ENCODE results near the gene ICA1L.

The ICA1L gene

GRCh38 chr2:202782940-202783558 is 88.5 kb downstream of the ICA1L start:
- DNase-seq (ENCODE audit: low read depth in 2 of 2), result no peak

DNA sequence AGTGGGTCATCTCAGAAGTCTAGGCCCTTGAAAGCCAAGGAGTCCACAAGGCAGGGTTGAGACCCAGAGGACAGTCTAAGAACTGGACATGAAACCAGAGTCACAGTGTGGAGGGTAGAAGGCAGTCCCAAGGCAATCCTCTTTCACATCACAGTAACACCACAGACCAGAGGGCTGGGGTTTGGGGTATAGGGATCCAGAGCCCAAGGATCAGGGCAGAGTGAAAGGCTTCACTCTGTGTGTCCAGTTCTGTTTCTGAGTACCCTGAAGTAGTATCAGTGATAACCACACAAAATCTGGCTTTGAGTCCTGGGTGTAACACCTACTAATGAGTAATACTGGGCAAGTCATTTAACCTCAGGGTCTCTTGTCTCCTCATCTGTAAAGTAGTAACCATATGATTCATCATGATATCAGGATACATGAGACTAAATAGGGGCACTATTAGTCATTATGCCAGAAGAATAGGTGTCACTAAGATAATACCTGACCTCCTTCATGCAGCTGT is 91.0 kb downstream of the ICA1L start:
- no peak for DNase-seq (ENCODE audit: low read depth in 2 of 2)

DNA sequence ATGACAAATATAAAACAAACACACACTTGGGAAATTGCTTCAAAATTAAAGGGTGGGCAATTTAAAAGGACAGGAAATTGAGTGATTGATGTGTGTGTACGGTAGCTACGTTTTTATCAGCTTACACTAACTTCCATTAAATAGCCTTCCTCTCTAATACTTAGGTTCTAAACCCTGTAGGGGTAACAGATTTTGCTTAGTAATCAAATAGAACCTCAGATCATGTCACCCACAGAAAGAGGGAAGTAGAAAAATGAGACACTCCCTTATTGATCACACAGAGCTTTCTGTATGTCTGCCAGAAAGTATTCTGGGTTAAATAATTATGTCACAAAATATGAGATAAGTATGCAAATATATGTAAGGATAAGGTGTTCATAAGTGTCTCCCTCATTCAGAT is 93.3 kb downstream of the ICA1L start:
- DNase-seq (ENCODE audit: low read depth in 2 of 2), result no peak

- no peak for DNase-seq (ENCODE audit: low read depth in 2 of 2)
These were observed 97.5 kb downstream of the ICA1L start for GRCh38 chr2:202774104-202774503.

- no peak for DNase-seq (ENCODE audit: low read depth in 2 of 2)
These were observed 98.1 kb downstream of the ICA1L start for GRCh38 chr2:202773301-202773973.

DNA sequence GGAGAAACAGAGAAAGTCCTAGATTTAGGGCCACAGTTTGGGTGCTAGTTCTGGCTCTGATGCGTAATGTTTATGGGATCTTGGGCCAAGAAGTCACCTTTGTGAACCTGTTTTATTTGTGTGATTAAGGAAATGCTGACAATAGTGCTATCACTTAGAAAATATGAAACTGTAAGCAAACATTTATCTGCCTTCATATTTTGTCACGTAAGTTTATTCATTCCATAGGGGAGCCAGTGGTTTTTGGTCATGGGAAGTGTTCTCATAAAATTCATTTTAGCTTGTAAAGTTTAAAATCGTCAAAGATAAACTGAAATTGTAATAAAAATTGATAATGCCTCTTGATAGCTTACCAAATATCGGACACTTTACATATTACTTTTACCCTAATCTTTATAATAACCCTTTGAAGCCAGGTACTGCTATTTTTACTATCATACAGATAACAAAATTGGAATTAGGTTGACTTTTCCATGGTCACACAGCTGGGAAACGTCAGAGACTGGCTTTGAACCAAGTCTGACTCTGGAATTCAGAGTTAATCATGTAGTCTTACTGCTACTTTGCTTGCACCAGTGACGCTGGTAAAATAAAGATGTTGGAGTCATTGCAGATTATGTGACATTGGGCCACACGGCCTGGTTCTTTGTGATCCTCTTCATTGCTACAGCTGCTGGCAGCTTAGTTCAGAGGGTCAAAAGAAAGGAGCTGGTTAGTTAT is 99.7 kb downstream of the ICA1L start:
- no peak for DNase-seq (ENCODE audit: low read depth in 2 of 2)

DNA sequence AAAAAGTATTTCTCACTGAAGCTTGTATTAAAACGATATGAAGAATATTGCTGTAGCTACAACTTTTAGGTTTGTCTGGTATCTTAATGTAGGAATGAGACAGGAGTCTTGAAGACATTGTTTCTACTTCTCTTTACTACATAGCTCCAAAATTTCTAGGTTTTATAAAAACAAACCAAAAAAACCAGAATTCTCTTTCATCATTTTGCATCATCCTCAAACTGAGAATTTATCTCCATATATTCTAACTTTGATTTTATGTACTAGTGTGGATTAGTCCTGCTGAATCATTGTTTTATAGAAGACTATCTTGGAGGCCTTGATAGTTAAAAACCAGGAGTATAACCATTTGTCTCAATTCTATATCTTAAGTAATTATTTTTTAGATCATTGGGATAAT is 100.2 kb downstream of the ICA1L start:
- DNase-seq (ENCODE audit: low read depth in 2 of 2), result no peak

GRCh38 chr2:202769201-202769600 is 102.4 kb downstream of the ICA1L start:
- DNase-seq (ENCODE audit: low read depth in 2 of 2), result no peak

GRCh38 chr2:202768273-202768672 is 103.3 kb downstream of the ICA1L start:
- no peak for DNase-seq (ENCODE audit: low read depth in 2 of 2)

DNA sequence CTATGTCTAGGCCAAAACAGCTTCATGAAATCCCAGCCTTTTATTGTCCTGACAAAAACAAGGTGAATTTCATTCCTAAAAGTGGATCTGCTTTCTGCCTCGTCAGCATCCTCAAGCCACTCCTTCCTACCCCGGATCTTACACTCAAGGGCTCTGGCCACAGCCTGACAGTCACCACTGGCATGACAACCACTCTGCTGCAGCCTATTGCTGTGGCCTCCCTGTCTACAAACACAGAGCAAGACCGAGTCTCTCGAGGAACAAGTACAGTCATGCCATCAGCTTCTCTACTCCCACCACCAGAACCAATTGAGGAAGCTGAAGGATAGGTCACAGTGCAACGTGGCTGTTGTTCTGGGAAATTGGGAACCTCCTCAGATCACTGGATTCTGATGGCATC is 106.1 kb downstream of the ICA1L start:
- DNase-seq (ENCODE audit: low read depth in 2 of 2), result no peak

GRCh38 chr2:202764991-202765390 is 106.6 kb downstream of the ICA1L start:
- no peak for DNase-seq (ENCODE audit: low read depth in 2 of 2)

DNA sequence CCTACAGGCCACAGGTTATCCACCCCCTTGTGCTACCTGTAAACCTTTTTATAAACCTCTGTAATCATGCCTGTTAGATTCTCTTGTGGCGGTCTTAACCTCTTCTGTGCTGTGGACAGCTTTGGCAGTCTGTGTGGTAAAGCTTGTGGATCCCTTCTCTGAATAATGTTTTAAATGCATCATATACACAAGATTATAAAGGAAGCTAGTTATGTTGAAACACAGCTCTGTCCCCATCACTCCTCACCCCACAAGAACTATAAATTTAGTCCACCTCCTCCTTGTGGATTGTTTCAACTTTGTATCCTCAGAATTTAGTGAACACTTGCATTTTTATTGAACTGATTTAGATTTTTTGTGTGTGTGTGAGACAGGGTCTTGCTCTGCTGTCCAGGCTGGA is 107.7 kb downstream of the ICA1L start:
- no peak for DNase-seq (ENCODE audit: low read depth in 2 of 2)

- DNase-seq (ENCODE audit: low read depth in 2 of 2), result no peak
These were observed 109.0 kb downstream of the ICA1L start for GRCh38 chr2:202762556-202762955.

- no peak for DNase-seq (ENCODE audit: low read depth in 2 of 2)
These were observed 110.7 kb downstream of the ICA1L start for GRCh38 chr2:202760848-202761247.

- DNase-seq (ENCODE audit: low read depth in 2 of 2), result no peak
These were observed 113.0 kb downstream of the ICA1L start for GRCh38 chr2:202758604-202759003.

DNA sequence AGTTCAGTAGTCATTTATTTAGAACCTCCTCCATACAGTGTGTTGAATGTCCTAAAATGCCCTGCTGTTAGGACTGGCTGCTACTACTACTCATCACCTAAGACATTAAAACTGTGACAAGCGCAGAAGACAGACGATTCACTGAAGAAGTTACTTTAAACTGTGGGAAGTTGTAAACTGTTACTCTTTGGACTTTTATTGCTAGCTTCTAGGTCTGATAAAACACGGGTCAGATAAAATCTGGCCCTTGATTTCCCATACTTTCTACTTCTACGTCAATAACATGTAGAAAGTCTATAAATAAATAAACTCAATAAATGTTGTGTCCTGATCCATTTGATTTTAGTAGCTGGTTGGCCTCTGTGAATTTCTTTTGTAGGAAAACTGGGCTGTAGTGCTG is 113.4 kb downstream of the ICA1L start:
- DNase-seq (ENCODE audit: low read depth in 2 of 2), result no peak

DNA sequence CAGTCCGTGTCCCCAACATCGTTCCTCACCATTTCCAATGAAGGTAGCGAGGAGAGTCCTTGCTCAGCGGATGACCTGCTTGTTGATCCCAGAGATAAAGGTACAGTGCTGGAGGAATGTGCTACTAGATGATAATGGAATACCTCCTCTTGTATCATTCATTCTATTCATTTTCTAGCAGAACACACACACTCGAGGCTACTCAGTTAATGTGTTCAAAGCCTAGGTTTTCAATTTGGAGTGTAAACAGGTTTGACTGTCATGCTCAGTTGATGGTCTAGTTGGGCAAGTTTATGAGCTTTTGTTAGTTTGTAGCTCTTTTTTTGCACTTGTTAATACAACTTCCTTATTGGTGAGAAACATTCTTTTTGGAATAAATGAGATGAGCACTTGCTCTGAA is 114.2 kb downstream of the ICA1L start:
- DNase-seq (ENCODE audit: low read depth in 2 of 2), result no peak

DNA sequence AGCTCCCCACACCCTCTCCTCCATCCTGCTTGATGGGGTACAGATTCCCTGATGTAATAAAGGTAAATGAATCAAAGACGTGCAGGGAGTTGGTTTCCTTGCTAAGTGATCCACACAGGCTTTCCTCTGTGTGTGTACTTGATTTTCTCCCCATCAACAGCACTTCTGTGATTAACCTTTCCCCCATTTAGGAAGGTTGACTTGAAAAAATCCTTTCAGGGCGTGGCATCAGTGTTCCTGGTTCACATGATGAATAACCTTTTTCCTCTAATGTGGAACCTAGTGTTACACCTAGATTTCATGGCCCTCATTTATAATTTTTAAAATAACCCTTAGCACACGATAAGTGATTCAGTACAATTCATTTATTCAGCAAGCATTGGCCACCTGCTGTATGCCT is 115.0 kb downstream of the ICA1L start:
- no peak for DNase-seq (ENCODE audit: low read depth in 2 of 2)

GRCh38 chr2:202754936-202755335 is 116.6 kb downstream of the ICA1L start:
- no peak for DNase-seq (ENCODE audit: low read depth in 2 of 2)

DNA sequence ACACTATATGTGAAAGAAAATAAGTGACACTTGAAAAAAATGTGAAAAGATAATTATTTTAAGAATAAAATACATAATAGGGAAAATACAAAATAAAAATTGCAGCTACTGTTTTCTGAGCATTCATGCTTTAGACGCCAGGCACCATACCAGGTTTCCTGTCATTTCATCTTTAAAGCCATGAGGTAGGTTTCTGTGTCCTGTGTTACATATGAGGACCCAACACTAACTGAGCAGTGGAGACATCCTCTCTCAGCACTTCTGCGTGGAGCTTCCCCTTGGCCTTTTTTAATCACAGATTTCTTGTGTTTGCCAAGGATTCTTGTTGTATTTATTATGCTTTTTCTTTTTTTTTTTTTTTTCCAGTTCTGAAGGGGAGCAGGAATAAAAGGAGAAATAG is 119.5 kb downstream of the ICA1L start:
- DNase-seq (ENCODE audit: low read depth in 2 of 2), result no peak

GRCh38 chr2:202750763-202751427 is 120.7 kb downstream of the ICA1L start:
- no peak for DNase-seq (ENCODE audit: low read depth in 2 of 2)

GRCh38 chr2:202749477-202749876 is 122.1 kb downstream of the ICA1L start:
- DNase-seq (ENCODE audit: low read depth in 2 of 2), result no peak
